Activated CD8-positive, alpha-beta T cell treated with anti-CD3 and anti-CD28 coated beads for 36 hours (primary cell): ENCODE measurements around the gene MCCC1. TPM values are rescaled to one million over a fixed set of nuclear protein-coding genes. Genes with fewer than 3 reads are reported as not detected.
"Not testable (repeated sequence)": the region's sequence is repeated elsewhere in the genome, so short reads cannot be mapped to it uniquely, and the experiment has no call there.

Source experiments
- ATAC-seq: fragments of 200-7000 bp; cut with Tn5 transposase; one replicate; pipeline ENCODE4 v1.10.0; 2021; ENCODE audit warnings: mild to moderate bottlenecking, moderate library complexity
- CTCF ChIA-PET: fragments of 350-600 bp; sonication (Branson Sonifier 250); formaldehyde crosslinking; loops from one replicate; lab custom pipeline; 2021; ENCODE audit warnings: antibody characterized with exemption; lab: Charles Lee
- POLR2A ChIA-PET: fragments of 350-600 bp; sonication (Branson Sonifier 250); formaldehyde crosslinking; loops from one replicate; lab custom pipeline; 2021; ENCODE audit warnings: antibody characterized with exemption; lab: Charles Lee
- DNase-seq: peaks from one replicate; pipeline ENCODE4 v3.0.0-alpha.2; 2020
- H3K27ac Mint-ChIP-seq: one replicate; pipeline ENCODE4 v1.8.0; 2021; ENCODE audit warnings: mild to moderate bottlenecking, mixed read lengths
- H3K27me3 Mint-ChIP-seq: one replicate; pipeline ENCODE4 v1.8.0; 2021; ENCODE audit warnings: mixed read lengths
- H3K36me3 Mint-ChIP-seq: one replicate; pipeline ENCODE4 v1.8.0; 2021; ENCODE audit warnings: low read depth, mixed read lengths
- H3K4me1 Mint-ChIP-seq: one replicate; pipeline ENCODE4 v1.8.0; 2021; ENCODE audit warnings: low read depth, mixed read lengths
- H3K4me3 Mint-ChIP-seq: one replicate; pipeline ENCODE4 v1.8.0; 2021; ENCODE audit warnings: mild to moderate bottlenecking, moderate library complexity, mixed read lengths
- H3K9me3 Mint-ChIP-seq: one replicate; pipeline ENCODE4 v1.8.0; 2021; ENCODE audit warnings: mixed read lengths
- intact Hi-C: fragments of 100-400 bp; cut with micrococcal nuclease; formaldehyde crosslinking; loops from one replicate; pipeline ENCODE4 v1.10.0; 2022
- total RNA-seq, 2 experiments: library from RNA; stranded (reverse); gene quantifications; one replicate each; pipeline ENCODE4 v1.2.3, GENCODE V29; 2021
- TF ChIP-seq, protein P1 (sequence below): fragments of 200-600 bp; IDR thresholded peaks from one replicate; pipeline ENCODE4 v1.8.0; 2022; ENCODE audit warnings: antibody characterized with exemption, mild to moderate bottlenecking

The MCCC1 gene
- total RNA-seq, 2 experiments from 2014 or later = 35.0 to 38.0 TPM

DNA sequence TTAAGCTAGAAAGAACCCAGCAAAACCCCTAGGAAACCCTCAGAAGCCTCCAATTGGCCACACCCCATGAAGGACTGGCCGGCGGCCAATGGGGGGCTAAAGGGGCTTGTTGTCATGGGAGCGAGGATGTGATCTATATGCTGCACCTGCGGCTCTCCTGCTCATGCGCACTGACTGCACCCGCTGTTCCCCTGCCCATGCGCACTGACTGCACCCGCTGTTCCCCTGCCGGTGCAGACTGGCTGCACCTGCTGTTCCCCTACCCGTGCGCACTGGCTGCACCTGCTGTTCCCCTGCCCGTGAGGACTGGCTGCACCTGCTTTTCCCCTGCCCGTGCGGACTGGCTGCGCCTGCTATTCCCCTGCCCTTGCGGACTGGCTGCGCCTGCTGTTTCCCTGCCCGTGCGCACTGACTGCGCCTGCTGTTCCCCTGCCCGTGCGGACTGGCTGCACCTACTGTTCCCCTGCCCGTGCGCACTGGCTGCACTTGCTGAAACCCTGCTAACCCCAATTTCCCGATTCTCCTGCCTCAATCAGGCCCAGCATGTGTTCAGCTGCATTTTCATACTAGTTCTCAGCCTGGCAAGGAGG, 16.8 kb upstream of the MCCC1 start:
- intact Hi-C loops = no loop called here

GRCh38 chr3:183114384-183115178, 15.3 kb upstream of the MCCC1 start:
- intact Hi-C loops = no loop called here
- ChIA-PET POLR2A (interaction anchor here (1.2 kb wide), 1 partner anchor 16 kb away, joined by 3 read pairs; the partner anchor contains the start of gene MCCC1), CTCF (interaction anchor here (2.3 kb wide), 1 partner anchor 267 kb away, joined by 8 read pairs; no protein-coding TSS in a partner anchor)
- peaks cover 4% of the 10 kb centered on the region for H3K4me1 Mint-ChIP-seq
- TF ChIP-seq, protein P1, sequence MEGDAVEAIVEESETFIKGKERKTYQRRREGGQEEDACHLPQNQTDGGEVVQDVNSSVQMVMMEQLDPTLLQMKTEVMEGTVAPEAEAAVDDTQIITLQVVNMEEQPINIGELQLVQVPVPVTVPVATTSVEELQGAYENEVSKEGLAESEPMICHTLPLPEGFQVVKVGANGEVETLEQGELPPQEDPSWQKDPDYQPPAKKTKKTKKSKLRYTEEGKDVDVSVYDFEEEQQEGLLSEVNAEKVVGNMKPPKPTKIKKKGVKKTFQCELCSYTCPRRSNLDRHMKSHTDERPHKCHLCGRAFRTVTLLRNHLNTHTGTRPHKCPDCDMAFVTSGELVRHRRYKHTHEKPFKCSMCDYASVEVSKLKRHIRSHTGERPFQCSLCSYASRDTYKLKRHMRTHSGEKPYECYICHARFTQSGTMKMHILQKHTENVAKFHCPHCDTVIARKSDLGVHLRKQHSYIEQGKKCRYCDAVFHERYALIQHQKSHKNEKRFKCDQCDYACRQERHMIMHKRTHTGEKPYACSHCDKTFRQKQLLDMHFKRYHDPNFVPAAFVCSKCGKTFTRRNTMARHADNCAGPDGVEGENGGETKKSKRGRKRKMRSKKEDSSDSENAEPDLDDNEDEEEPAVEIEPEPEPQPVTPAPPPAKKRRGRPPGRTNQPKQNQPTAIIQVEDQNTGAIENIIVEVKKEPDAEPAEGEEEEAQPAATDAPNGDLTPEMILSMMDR = no peak
- no peak overlapping the region for H3K4me3 Mint-ChIP-seq
- no peak for ATAC-seq
- peaks cover 7% of the 10 kb centered on the region for H3K9me3 Mint-ChIP-seq
- peaks cover 11% of the 10 kb centered on the region for H3K27me3 Mint-ChIP-seq
- H3K36me3 Mint-ChIP-seq = no peaks in the 10 kb centered on the region
- no peak overlapping the region for H3K27ac Mint-ChIP-seq
- DNase-seq = no peak

More for the DNA sequence above, 16.8 kb upstream of the MCCC1 start:
- DNase-seq (peak; percentile 73), ATAC-seq (peak; percentile 97)
- H3K4me3 Mint-ChIP-seq = peak overlapping the region; percentile 72
- H3K4me1 Mint-ChIP-seq = peaks cover 4% of the 10 kb centered on the region
- POLR2A ChIA-PET = no interaction called here
- peaks cover 4% of the 10 kb centered on the region for H3K9me3 Mint-ChIP-seq
- no peaks in the 10 kb centered on the region for H3K36me3 Mint-ChIP-seq
- H3K27ac Mint-ChIP-seq = no peak overlapping the region
- CTCF ChIA-PET = interaction anchor here (0.9 to 1.0 kb wide), 3 partner anchors 17 to 266 kb away, joined by 3 to 4 read pairs (median 3); no protein-coding TSS in a partner anchor
- peaks cover 11% of the 10 kb centered on the region for H3K27me3 Mint-ChIP-seq
- TF ChIP-seq, protein P1 = no peak

DNA sequence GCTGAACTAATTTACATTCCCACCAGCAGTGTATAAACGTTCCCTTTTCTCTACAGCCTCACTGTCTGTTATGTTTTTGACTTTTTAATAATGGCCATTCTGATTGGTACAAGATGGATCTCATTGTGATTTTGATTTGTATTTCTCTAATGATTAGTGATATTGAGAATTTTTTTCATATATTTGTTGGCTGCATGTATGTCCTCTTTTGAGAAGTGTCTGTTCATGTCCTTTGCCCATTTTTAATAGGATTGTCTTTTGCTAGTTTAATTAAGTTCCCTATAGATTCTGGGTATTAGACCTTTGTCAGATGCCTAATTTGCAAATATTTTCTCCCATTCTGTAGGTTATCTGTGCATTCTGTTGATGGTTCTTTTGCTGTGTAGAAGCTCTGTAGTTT, 10.6 kb upstream of the MCCC1 start:
- not testable (repeated sequence) for H3K4me1 Mint-ChIP-seq

DNA sequence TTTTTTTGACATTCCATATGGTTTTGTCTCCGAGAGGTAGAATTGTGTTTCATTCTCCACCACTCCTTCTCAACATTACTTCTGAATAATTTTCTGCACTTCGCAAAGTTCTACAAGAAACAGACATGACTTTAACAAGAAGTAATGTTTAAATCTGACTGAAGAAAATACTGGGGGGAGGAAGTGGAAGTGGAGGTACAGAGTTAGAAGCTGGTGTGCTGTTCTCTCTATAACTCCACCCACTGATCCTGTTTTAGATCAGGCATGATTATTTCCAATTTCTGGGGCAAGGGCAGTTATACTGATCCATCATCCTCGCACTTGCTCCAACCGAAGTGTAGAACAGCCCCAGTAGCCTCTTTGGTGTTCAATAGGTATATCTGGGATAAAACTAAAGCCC, 9.2 kb upstream of the MCCC1 start:
- Mint-ChIP-seq H3K27ac (no peak overlapping the region), H3K27me3 (no peaks in the 10 kb centered on the region), H3K36me3 (no peaks in the 10 kb centered on the region), H3K4me1 (no peaks in the 10 kb centered on the region), H3K9me3 (peaks cover 9% of the 10 kb centered on the region), H3K4me3 (no peak overlapping the region)
- DNase-seq (no peak), ATAC-seq (no peak)
- POLR2A ChIA-PET = interaction anchor here (0.9 kb wide), 1 partner anchor 9 kb away, joined by 4 read pairs; the partner anchor contains the start of gene MCCC1
- TF ChIP-seq, protein P1 = no peak
- intact Hi-C loops = no loop called here
- CTCF ChIA-PET = interaction anchor here (1.3 to 1.6 kb wide), 2 partner anchors 13 to 76 kb away, joined by 3 read pairs; no protein-coding TSS in a partner anchor

More for the DNA sequence above, 10.6 kb upstream of the MCCC1 start:
- H3K36me3 Mint-ChIP-seq, H3K27ac Mint-ChIP-seq, ATAC-seq, H3K9me3 Mint-ChIP-seq, CTCF ChIA-PET, intact Hi-C loops, H3K27me3 Mint-ChIP-seq, POLR2A ChIA-PET, DNase-seq, H3K4me3 Mint-ChIP-seq: not testable (repeated sequence)

DNA sequence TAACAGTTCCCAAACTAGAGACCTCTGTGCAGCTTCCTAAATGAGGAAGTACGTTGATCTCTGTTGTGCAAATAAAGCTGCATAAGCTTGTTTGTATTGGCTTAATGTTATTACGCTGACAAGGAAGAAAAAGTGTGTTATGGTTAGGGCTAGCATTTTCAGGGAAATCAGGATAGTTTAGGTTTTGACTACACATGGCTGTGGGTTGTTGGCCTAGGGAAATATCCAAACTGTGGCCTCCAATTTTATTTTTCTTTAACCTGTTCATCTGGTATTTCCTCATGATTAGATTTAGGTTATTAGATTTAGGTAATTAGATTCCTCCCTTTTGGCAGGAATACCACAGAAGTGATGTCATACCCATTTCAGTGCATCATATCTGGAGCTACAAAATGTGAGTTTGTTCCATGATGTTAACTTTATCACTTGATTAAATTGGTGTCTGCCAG, 8.7 kb upstream of the MCCC1 start:
- Mint-ChIP-seq H3K4me3 (no peak overlapping the region), H3K27ac (no peak overlapping the region), H3K4me1 (no peaks in the 10 kb centered on the region), H3K27me3 (no peaks in the 10 kb centered on the region), H3K36me3 (no peaks in the 10 kb centered on the region), H3K9me3 (peaks cover 9% of the 10 kb centered on the region)
- no peak for DNase-seq
- TF ChIP-seq, protein P1 = no peak
- intact Hi-C loops = no loop called here
- POLR2A ChIA-PET = interaction anchor here (0.9 kb wide), 1 partner anchor 8 kb away, joined by 4 read pairs; the partner anchor contains the start of gene MCCC1
- ATAC-seq = no peak
- CTCF ChIA-PET = interaction anchor here (1.0 to 1.6 kb wide), 3 partner anchors 9 to 76 kb away, joined by 3 read pairs; partner anchors contain the start of gene MCCC1

GRCh38 chr3:183107372-183107771, 8.1 kb upstream of the MCCC1 start:
- H3K4me1 Mint-ChIP-seq, DNase-seq, H3K4me3 Mint-ChIP-seq, H3K27ac Mint-ChIP-seq, H3K27me3 Mint-ChIP-seq, intact Hi-C loops, ATAC-seq, H3K36me3 Mint-ChIP-seq, H3K9me3 Mint-ChIP-seq: not testable (repeated sequence)
- CTCF ChIA-PET = interaction anchor here (1.0 to 1.6 kb wide), 2 partner anchors 9 to 14 kb away, joined by 3 read pairs; partner anchors contain the start of gene MCCC1
- POLR2A ChIA-PET = interaction anchor here (0.9 kb wide), 1 partner anchor 8 kb away, joined by 4 read pairs; the partner anchor contains the start of gene MCCC1
